HEK293 (cell line): ENCODE data around the gene NATD1.
A peak's percentile ranks its signal among the peaks of the same experiment; 100 is the strongest.

Source experiments
- CTCF ChIA-PET: fragments of 350-600 bp; formaldehyde crosslinking; extraction: SDS; loops from one replicate; lab custom pipeline; 2021; ENCODE audit warnings: antibody characterized with exemption; lab: Yijun Ruan, JAX
- POLR2A ChIA-PET: fragments of 300-600 bp; formaldehyde crosslinking; extraction: SDS; loops from one replicate; lab custom pipeline; 2020; ENCODE audit warnings: antibody characterized with exemption, inconsistent platforms; lab: Yijun Ruan, JAX
- H3K27ac ChIP-seq: fragments of 200-500 bp; sonication (Bioruptor generic); 2 replicates; pipeline ENCODE4 v1.5.1; 2014; ENCODE audit warnings: low read depth, low read length, control low read depth, inconsistent platforms; ENCODE audit errors: extremely low read depth
- H3K36me3 ChIP-seq, 2 experiments: fragments of 200-500 bp in 1 of 2; sonication (Bioruptor generic) in 1 of 2; 1 replicate in 1 of 2; 2 replicates in 1 of 2; pipeline ENCODE4 v1.5.1; 2014 to 2017; ENCODE audit warnings: inconsistent platforms in 2 of 2, low read length in 2 of 2; ENCODE audit not compliant: control insufficient read depth in 2 of 2, insufficient read depth in 1 of 2
- H3K4me1 ChIP-seq: fragments of 200-500 bp; sonication (Bioruptor generic); 2 replicates; pipeline ENCODE4 v1.5.1; 2014; ENCODE audit warnings: mild to moderate bottlenecking, low read length, inconsistent platforms; ENCODE audit not compliant: control insufficient read depth, insufficient read depth
- H3K4me3 ChIP-seq: 2 replicates; pipeline ENCODE4 v1.5.1; 2011; ENCODE audit warnings: low read depth, mild to moderate bottlenecking, control low read depth, low read length, moderate library complexity
- H3K9me3 ChIP-seq: fragments of 200-500 bp; sonication (Bioruptor generic); 2 replicates; pipeline ENCODE4 v1.5.1; 2014; ENCODE audit warnings: low read depth, low read length, inconsistent platforms; ENCODE audit not compliant: control insufficient read depth, insufficient read depth
- BCL11A ChIP-seq: fragments of 450-650 bp; formaldehyde crosslinking; IDR thresholded peaks from 2 replicates; pipeline ENCODE4 v1.5.1; 2016; ENCODE audit warnings: low read depth, missing biosample characterization, missing genetic modification characterization
- EGR2 ChIP-seq: fragments of 450-650 bp; formaldehyde crosslinking; IDR thresholded peaks from 2 replicates; pipeline ENCODE4 v1.5.1; 2016; ENCODE audit warnings: low read depth, missing biosample characterization, missing genetic modification characterization
- GLIS1 ChIP-seq: fragments of 450-650 bp; formaldehyde crosslinking; IDR thresholded peaks from 2 replicates; pipeline ENCODE4 v1.5.1; 2016; ENCODE audit warnings: missing biosample characterization, missing genetic modification characterization
- KLF1 ChIP-seq: fragments of 450-650 bp; formaldehyde crosslinking; IDR thresholded peaks from 2 replicates; pipeline ENCODE4 v1.5.1; 2016; ENCODE audit warnings: missing biosample characterization, missing genetic modification characterization
- KLF17 ChIP-seq: fragments of 450-650 bp; formaldehyde crosslinking; IDR thresholded peaks from 2 replicates; pipeline ENCODE4 v1.5.1; 2016; ENCODE audit warnings: missing biosample characterization, missing genetic modification characterization
- KLF9 ChIP-seq: fragments of 450-650 bp; formaldehyde crosslinking; IDR thresholded peaks from 2 replicates; pipeline ENCODE4 v1.5.1; 2016; ENCODE audit warnings: missing biosample characterization, missing genetic modification characterization, low read depth
- MYNN ChIP-seq: fragments of 450-650 bp; formaldehyde crosslinking; IDR thresholded peaks from 2 replicates; pipeline ENCODE4 v1.5.1; 2016; ENCODE audit warnings: missing biosample characterization, missing genetic modification characterization, borderline replicate concordance
- OVOL3 ChIP-seq: fragments of 450-650 bp; formaldehyde crosslinking; IDR thresholded peaks from 2 replicates; pipeline ENCODE4 v1.5.1; 2016; ENCODE audit warnings: missing biosample characterization, missing genetic modification characterization
- PBX3 ChIP-seq: sonication (generic); formaldehyde crosslinking; IDR thresholded peaks from 2 replicates; pipeline ENCODE4 v1.8.1; 2022; ENCODE audit warnings: mild to moderate bottlenecking, moderate library complexity, missing genetic modification reagents
- SALL2 ChIP-seq: fragments of 450-650 bp; formaldehyde crosslinking; IDR thresholded peaks from 2 replicates; pipeline ENCODE4 v1.5.0; 2017; ENCODE audit warnings: missing biosample characterization, mild to moderate bottlenecking, missing genetic modification characterization, borderline replicate concordance
- SP7 ChIP-seq: fragments of 450-650 bp; formaldehyde crosslinking; IDR thresholded peaks from 2 replicates; pipeline ENCODE4 v1.5.1; 2016; ENCODE audit warnings: missing biosample characterization, missing genetic modification characterization
- YY1 ChIP-seq: fragments of 450-650 bp; formaldehyde crosslinking; IDR thresholded peaks from 2 replicates; pipeline ENCODE4 v1.5.1; 2018; ENCODE audit warnings: missing biosample characterization, missing genetic modification characterization
- ZBTB20 ChIP-seq: fragments of 450-650 bp; formaldehyde crosslinking; IDR thresholded peaks from 2 replicates; pipeline ENCODE4 v1.5.1; 2016; ENCODE audit warnings: missing biosample characterization, missing genetic modification characterization
- ZFHX2 ChIP-seq: fragments of 450-650 bp; formaldehyde crosslinking; conservative IDR thresholded peaks from 2 replicates; pipeline ENCODE4 v1.5.1; 2016; ENCODE audit warnings: missing biosample characterization, missing genetic modification characterization
- ZNF140 ChIP-seq: fragments of 450-650 bp; formaldehyde crosslinking; IDR thresholded peaks from 2 replicates; pipeline ENCODE4 v1.5.1; 2016; ENCODE audit warnings: missing biosample characterization, missing genetic modification characterization
- ZNF155 ChIP-seq: fragments of 450-650 bp; formaldehyde crosslinking; IDR thresholded peaks from 2 replicates; pipeline ENCODE4 v1.5.1; 2016; ENCODE audit warnings: missing biosample characterization, missing genetic modification characterization
- ZNF169 ChIP-seq: fragments of 450-650 bp; formaldehyde crosslinking; IDR thresholded peaks from 2 replicates; pipeline ENCODE4 v1.5.1; 2016; ENCODE audit warnings: missing biosample characterization, missing genetic modification characterization
- ZNF266 ChIP-seq: fragments of 450-650 bp; formaldehyde crosslinking; IDR thresholded peaks from 2 replicates; pipeline ENCODE4 v1.5.1; 2016; ENCODE audit warnings: missing biosample characterization, missing genetic modification characterization, low read depth
- ZNF335 ChIP-seq: fragments of 450-650 bp; formaldehyde crosslinking; conservative IDR thresholded peaks from 2 replicates; pipeline ENCODE4 v1.5.1; 2016; ENCODE audit warnings: missing biosample characterization, missing genetic modification characterization
- ZNF391 ChIP-seq: fragments of 450-650 bp; formaldehyde crosslinking; IDR thresholded peaks from 2 replicates; pipeline ENCODE4 v1.5.1; 2016; ENCODE audit warnings: low read depth, missing biosample characterization, missing genetic modification characterization, borderline replicate concordance
- ZNF394 ChIP-seq: fragments of 450-650 bp; formaldehyde crosslinking; IDR thresholded peaks from 2 replicates; pipeline ENCODE4 v1.5.1; 2016; ENCODE audit warnings: missing biosample characterization, missing genetic modification characterization, mild to moderate bottlenecking, moderate library complexity, borderline replicate concordance
- ZNF404 ChIP-seq: fragments of 450-650 bp; formaldehyde crosslinking; IDR thresholded peaks from 2 replicates; pipeline ENCODE4 v1.5.1; 2017; ENCODE audit warnings: missing biosample characterization, missing genetic modification characterization
- ZNF514 ChIP-seq: fragments of 450-650 bp; formaldehyde crosslinking; IDR thresholded peaks from 2 replicates; pipeline ENCODE4 v1.5.1; 2016; ENCODE audit warnings: missing biosample characterization, missing genetic modification characterization
- ZNF571 ChIP-seq: fragments of 450-650 bp; formaldehyde crosslinking; IDR thresholded peaks from 2 replicates; pipeline ENCODE4 v1.5.0; 2017; ENCODE audit warnings: missing biosample characterization, missing genetic modification characterization
- ZNF596 ChIP-seq: fragments of 450-650 bp; IDR thresholded peaks from 2 replicates; pipeline ENCODE4 v1.5.0; 2018; ENCODE audit warnings: missing biosample characterization, mild to moderate bottlenecking, missing genetic modification characterization, moderate library complexity
- ZNF76 ChIP-seq: fragments of 450-650 bp; formaldehyde crosslinking; IDR thresholded peaks from 2 replicates; pipeline ENCODE4; 2016; ENCODE audit warnings: low read depth, missing biosample characterization, missing genetic modification characterization, borderline replicate concordance
- ZNF777 ChIP-seq: fragments of 450-650 bp; formaldehyde crosslinking; IDR thresholded peaks from 2 replicates; pipeline ENCODE4 v1.5.1; 2017; ENCODE audit warnings: missing biosample characterization, missing genetic modification characterization, borderline replicate concordance
- TF ChIP-seq, protein P1 (sequence below): fragments of 450-650 bp; formaldehyde crosslinking; IDR thresholded peaks from 2 replicates; pipeline ENCODE4 v1.5.1; 2016; ENCODE audit warnings: missing biosample characterization, missing genetic modification characterization
- TF ChIP-seq, protein P2 (sequence below): fragments of 450-650 bp; formaldehyde crosslinking; IDR thresholded peaks from 2 replicates; pipeline ENCODE4 v1.5.1; 2016; ENCODE audit warnings: missing biosample characterization, missing genetic modification characterization

The NATD1 gene

DNA sequence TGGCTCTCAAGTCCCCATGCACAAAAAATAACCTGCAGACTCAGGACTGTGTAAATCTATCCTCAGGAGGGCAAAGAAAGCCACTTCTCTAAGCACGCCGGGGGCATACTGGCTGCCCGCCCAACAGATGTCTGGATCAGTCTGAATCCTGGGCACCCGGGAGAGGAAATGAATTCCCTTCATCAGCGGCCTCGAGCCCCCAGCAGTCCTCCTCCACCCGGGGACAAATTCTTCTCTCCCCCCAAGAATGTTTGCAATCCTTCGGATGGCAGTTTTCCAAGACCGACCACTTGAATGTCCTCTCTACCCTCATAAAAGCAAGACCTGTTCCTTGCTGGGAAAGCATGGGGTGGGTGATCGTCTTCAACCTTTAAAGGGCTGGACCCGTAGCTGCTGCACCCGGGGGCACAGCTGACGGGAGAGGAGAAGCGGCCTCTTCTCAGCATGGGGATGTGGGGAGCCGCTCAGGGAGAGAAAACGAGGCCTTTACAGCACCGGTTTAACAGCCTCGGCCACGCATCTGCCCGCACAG, 21.9 kb upstream of the NATD1 start:
- H3K36me3 ChIP-seq = no peaks in the 10 kb centered on the region
- POLR2A ChIA-PET = interaction anchor here (0.7 to 6.1 kb wide), 7 partner anchors 12 to 176 kb away, joined by 3 to 42 read pairs (median 5); partner anchors contain the start of gene NATD1
- no peaks in the 10 kb centered on the region for H3K9me3 ChIP-seq
- H3K27ac ChIP-seq = peak overlapping the region; percentile 32; the same call in 1 of the 2 replicates
- peaks cover 4% of the 10 kb centered on the region; the same call in 1 of the 2 replicates for H3K4me1 ChIP-seq
- CTCF ChIA-PET = interaction anchor here (0.9 to 4.0 kb wide), 4 partner anchors 11 to 241 kb away, joined by 3 to 24 read pairs (median 8); no protein-coding TSS in a partner anchor
- TF ChIP-seq ZNF394 (tag by site-specific recombination) (peak; percentile 42; the same call in 1 of the 2 replicates), ZNF155 (no peak), BCL11A (tag by site-specific recombination) (no peak), GLIS1 (tag by site-specific recombination) (peak; percentile 33), ZNF404 (no peak), SALL2 (tag by site-specific recombination) (no peak), ZNF169 (no peak), ZNF571 (no peak), KLF9 (no peak), ZNF391 (peak; percentile 47; the same call in 1 of the 2 replicates), ZNF777 (0 out of 2 replicates have a peak, but pooled peaks have one; percentile 21), ZNF76 (no peak), YY1 (tag by site-specific recombination) (0 out of 2 replicates have a peak, but pooled peaks have one; percentile 10), PBX3 (CRISPR knock-in tag) (no peak), MYNN (tag by site-specific recombination) (no peak), ZBTB20 (tag by site-specific recombination) (peak; percentile 63)
- TF ChIP-seq, protein P1, sequence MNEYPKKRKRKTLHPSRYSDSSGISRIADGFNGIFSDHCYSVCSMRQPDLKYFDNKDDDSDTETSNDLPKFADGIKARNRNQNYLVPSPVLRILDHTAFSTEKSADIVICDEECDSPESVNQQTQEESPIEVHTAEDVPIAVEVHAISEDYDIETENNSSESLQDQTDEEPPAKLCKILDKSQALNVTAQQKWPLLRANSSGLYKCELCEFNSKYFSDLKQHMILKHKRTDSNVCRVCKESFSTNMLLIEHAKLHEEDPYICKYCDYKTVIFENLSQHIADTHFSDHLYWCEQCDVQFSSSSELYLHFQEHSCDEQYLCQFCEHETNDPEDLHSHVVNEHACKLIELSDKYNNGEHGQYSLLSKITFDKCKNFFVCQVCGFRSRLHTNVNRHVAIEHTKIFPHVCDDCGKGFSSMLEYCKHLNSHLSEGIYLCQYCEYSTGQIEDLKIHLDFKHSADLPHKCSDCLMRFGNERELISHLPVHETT (tag by site-specific recombination) = no peak
- TF ChIP-seq, all 188 proteins: peak for 6
- peak overlapping the region; percentile 62 for H3K4me3 ChIP-seq

- Histone ChIP-seq H3K9me3 (no peaks in the 10 kb centered on the region), H3K4me1 (peaks cover 4% of the 10 kb centered on the region; the same call in 1 of the 2 replicates), H3K27ac (no peak overlapping the region), H3K36me3 (no peaks in the 10 kb centered on the region), H3K4me3 (no peak overlapping the region)
- CTCF ChIA-PET = interaction anchor here (0.8 to 2.9 kb wide), 3 partner anchors 13 to 239 kb away, joined by 4 to 10 read pairs (median 5); no protein-coding TSS in a partner anchor
- POLR2A ChIA-PET = interaction anchor here (1.0 to 6.1 kb wide), 2 partner anchors 14 kb away, joined by 4 to 42 read pairs; no protein-coding TSS in a partner anchor
- TF ChIP-seq ZNF266 (tag by site-specific recombination) (no peak), ZFHX2 (tag by site-specific recombination) (peak; percentile 68), KLF17 (tag by site-specific recombination) (peak; percentile 41; the same call in 1 of the 2 replicates), SP7 (tag by site-specific recombination) (0 out of 2 replicates have a peak, but pooled peaks have one; percentile 29), OVOL3 (tag by site-specific recombination) (no peak), EGR2 (tag by site-specific recombination) (peak; percentile 75; the same call in 1 of the 2 replicates), ZNF335 (tag by site-specific recombination) (peak; percentile 33; the same call in 1 of the 2 replicates), ZNF596 (no peak), ZNF140 (tag by site-specific recombination) (no peak), KLF1 (tag by site-specific recombination) (peak; percentile 79), ZNF514 (tag by site-specific recombination) (no peak)
- TF ChIP-seq, protein P2, sequence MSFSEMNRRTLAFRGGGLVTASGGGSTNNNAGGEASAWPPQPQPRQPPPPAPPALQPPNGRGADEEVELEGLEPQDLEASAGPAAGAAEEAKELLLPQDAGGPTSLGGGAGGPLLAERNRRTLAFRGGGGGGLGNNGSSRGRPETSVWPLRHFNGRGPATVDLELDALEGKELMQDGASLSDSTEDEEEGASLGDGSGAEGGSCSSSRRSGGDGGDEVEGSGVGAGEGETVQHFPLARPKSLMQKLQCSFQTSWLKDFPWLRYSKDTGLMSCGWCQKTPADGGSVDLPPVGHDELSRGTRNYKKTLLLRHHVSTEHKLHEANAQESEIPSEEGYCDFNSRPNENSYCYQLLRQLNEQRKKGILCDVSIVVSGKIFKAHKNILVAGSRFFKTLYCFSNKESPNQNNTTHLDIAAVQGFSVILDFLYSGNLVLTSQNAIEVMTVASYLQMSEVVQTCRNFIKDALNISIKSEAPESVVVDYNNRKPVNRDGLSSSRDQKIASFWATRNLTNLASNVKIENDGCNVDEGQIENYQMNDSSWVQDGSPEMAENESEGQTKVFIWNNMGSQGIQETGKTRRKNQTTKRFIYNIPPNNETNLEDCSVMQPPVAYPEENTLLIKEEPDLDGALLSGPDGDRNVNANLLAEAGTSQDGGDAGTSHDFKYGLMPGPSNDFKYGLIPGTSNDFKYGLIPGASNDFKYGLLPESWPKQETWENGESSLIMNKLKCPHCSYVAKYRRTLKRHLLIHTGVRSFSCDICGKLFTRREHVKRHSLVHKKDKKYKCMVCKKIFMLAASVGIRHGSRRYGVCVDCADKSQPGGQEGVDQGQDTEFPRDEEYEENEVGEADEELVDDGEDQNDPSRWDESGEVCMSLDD = no peak
Measured at GRCh38 chr17:21272881-21273792, 19.9 kb upstream of the NATD1 start.
